GM23248 (cell line): ENCODE data around the gene SMYD3. TPM values are rescaled to one million over a fixed set of nuclear protein-coding genes. Genes with fewer than 3 reads are reported as not detected.

Experiments used
- DNase-seq: peaks from one replicate; pipeline ENCODE4 v3.0.0-alpha.2; 2015
- H2AFZ ChIP-seq: fragments of 200-600 bp; sonication (generic); 2 replicates; pipeline ENCODE4 v1.6.1; 2016; ENCODE audit warnings: antibody characterized with exemption
- H3F3A ChIP-seq: fragments of 200-600 bp; sonication (generic); 2 replicates; pipeline ENCODE4 v1.6.1; 2016; ENCODE audit warnings: mild to moderate bottlenecking, antibody characterized with exemption, mixed run types; ENCODE audit not compliant: insufficient read depth
- H3K27ac ChIP-seq: fragments of 200-600 bp; sonication (generic); 2 replicates; pipeline ENCODE4 v1.5.1; 2016; ENCODE audit warnings: mild to moderate bottlenecking
- H3K27me3 ChIP-seq: fragments of 200-600 bp; sonication (generic); replicated peaks from 2 replicates; pipeline ENCODE4 v1.6.1; 2016; ENCODE audit warnings: mild to moderate bottlenecking; ENCODE audit not compliant: insufficient read depth
- H3K36me3 ChIP-seq: fragments of 200-600 bp; sonication (generic); 2 replicates; pipeline ENCODE4 v1.6.1; 2016; ENCODE audit warnings: low read depth, mild to moderate bottlenecking
- H3K4me1 ChIP-seq: fragments of 200-600 bp; sonication (generic); 2 replicates; pipeline ENCODE4 v1.6.1; 2016; ENCODE audit warnings: mild to moderate bottlenecking; ENCODE audit not compliant: insufficient read depth
- H3K4me2 ChIP-seq: fragments of 200-600 bp; sonication (generic); one replicate; pipeline ENCODE4 v1.6.1; 2016; ENCODE audit warnings: mild to moderate bottlenecking; ENCODE audit not compliant: unreplicated experiment
- H3K4me3 ChIP-seq: fragments of 200-600 bp; sonication (generic); 2 replicates; pipeline ENCODE4 v1.5.1; 2016; ENCODE audit warnings: mild to moderate bottlenecking
- H3K79me2 ChIP-seq: fragments of 200-600 bp; sonication (generic); 2 replicates; pipeline ENCODE4 v1.6.1; 2016; ENCODE audit warnings: mild to moderate bottlenecking; ENCODE audit not compliant: insufficient read depth
- H3K9ac ChIP-seq: fragments of 200-600 bp; sonication (generic); 2 replicates; pipeline ENCODE4 v1.6.1; 2016; ENCODE audit warnings: mild to moderate bottlenecking
- H3K9me2 ChIP-seq: fragments of 200-600 bp; sonication (generic); 2 replicates; pipeline ENCODE4 v1.6.1; 2016; ENCODE audit warnings: mixed run types, mild to moderate bottlenecking, moderate library complexity; ENCODE audit not compliant: insufficient read depth
- H3K9me3 ChIP-seq: fragments of 200-600 bp; sonication (generic); one replicate; pipeline ENCODE4 v1.6.1; 2017; ENCODE audit warnings: low read depth
- H4K20me1 ChIP-seq: fragments of 200-600 bp; sonication (generic); 2 replicates; pipeline ENCODE4 v1.6.0; 2016; ENCODE audit not compliant: insufficient read depth
- EZH2 ChIP-seq: fragments of 200-600 bp; sonication (generic); IDR thresholded peaks from 2 replicates; pipeline ENCODE4 v1.6.1; 2018; ENCODE audit warnings: antibody characterized with exemption, mild to moderate bottlenecking; ENCODE audit not compliant: insufficient read depth, poor library complexity, severe bottlenecking
- EZH2phosphoT487 ChIP-seq: fragments of 200-600 bp; sonication (generic); IDR thresholded peaks from 2 replicates; pipeline ENCODE4 v1.6.1; 2018; ENCODE audit warnings: antibody characterized with exemption, moderate library complexity, mild to moderate bottlenecking, low read depth; ENCODE audit not compliant: insufficient read depth
- WGBS, 2 experiments: methylation state at CpG; one replicate each; pipeline ENCODE4 v1.1.6; 2015 to 2017; ENCODE audit warnings: low lambda C conversion rate in 2 of 2, low coverage in 1 of 2; ENCODE audit errors: missing lambda C conversion rate in 2 of 2; 5-methylcytosine and 5-hydroxymethylcytosine counted together
- in situ Hi-C: fragments of 300-500 bp; cut with MboI; formaldehyde crosslinking; loops from 2 replicates; pipeline ENCODE4 v1.15.0; 2020
- polyA plus RNA-seq: library from polyadenylated mRNA; unstranded; fragments of >200 nt; fragmentation: Nextera tagmentation; extraction: Ambion mirVana; gene quantifications from 2 replicates; pipeline ENCODE4 v1.2.1, GENCODE V29; 2016
- total RNA-seq: library from RNA; depleted of rRNA; stranded (reverse); fragments of >200 nt; shearing (Covaris generic); gene quantifications from 2 replicates; pipeline ENCODE4 v1.2.3, GENCODE V29; 2014

The SMYD3 gene
- total and polyA plus RNA-seq, 2 experiments from 2014 or later, result 32.1 to 44.8 TPM

- Histone ChIP-seq H3K9me2 (no peaks in the 10 kb centered on the region), H3K9me3 (no peaks in the 10 kb centered on the region), H3K36me3 (no peaks in the 10 kb centered on the region), H3K4me2 (no peak overlapping the region), H2AFZ (no peak overlapping the region), H3F3A (no peaks in the 10 kb centered on the region), H3K79me2 (no peaks in the 10 kb centered on the region), H4K20me1 (no peaks in the 10 kb centered on the region), H3K4me1 (no peaks in the 10 kb centered on the region), H3K9ac (no peak overlapping the region), H3K4me3 (no peak overlapping the region), H3K27ac (no peak overlapping the region), H3K27me3 (no peaks in the 10 kb centered on the region)
- in situ Hi-C loops, result no loop called here
- DNase-seq, result no peak
- 96 to 97% methylated on average over 7 of the region's 7 CpGs for WGBS, 2 experiments
- TF ChIP-seq EZH2phosphoT487 (no peak), EZH2 (no peak)
Observed at GRCh38 chr1:245934409-245934808, 572.7 kb downstream of the SMYD3 start.

- no peak for DNase-seq
- Histone ChIP-seq H3K9me2 (no peaks in the 10 kb centered on the region), H2AFZ (no peak overlapping the region), H3K27ac (no peak overlapping the region), H3K27me3 (no peaks in the 10 kb centered on the region), H3K79me2 (no peaks in the 10 kb centered on the region), H3K4me2 (no peak overlapping the region), H3F3A (no peaks in the 10 kb centered on the region), H3K36me3 (no peaks in the 10 kb centered on the region), H3K4me1 (no peaks in the 10 kb centered on the region), H3K9ac (no peak overlapping the region), H4K20me1 (no peaks in the 10 kb centered on the region), H3K4me3 (no peak overlapping the region), H3K9me3 (no peaks in the 10 kb centered on the region)
- in situ Hi-C loops, result no loop called here
- WGBS, 2 experiments, result 46 to 48% methylated on average over 2 of the region's 2 CpGs
- TF ChIP-seq EZH2 (no peak), EZH2phosphoT487 (no peak)
Observed at GRCh38 chr1:245933431-245934045, 573.5 kb downstream of the SMYD3 start.

- no peak overlapping the region for H3K4me3 ChIP-seq
- no peaks in the 10 kb centered on the region for H3K9me2 ChIP-seq
- WGBS, 2 experiments, result 95 to 96% methylated on average over 8 of the region's 8 CpGs
Observed at GRCh38 chr1:245932302-245932972, 574.6 kb downstream of the SMYD3 start.

GRCh38 chr1:245931450-245931849, 575.6 kb downstream of the SMYD3 start:
- no peak for DNase-seq
- no peaks in the 10 kb centered on the region for H3K36me3 ChIP-seq
- no peaks in the 10 kb centered on the region for H3F3A ChIP-seq
- 88 to 92% methylated on average over 3 of the region's 3 CpGs for WGBS, 2 experiments
- no peaks in the 10 kb centered on the region for H3K27me3 ChIP-seq
- no peaks in the 10 kb centered on the region for H3K9me3 ChIP-seq
- H3K27ac ChIP-seq, result no peak overlapping the region
- no peaks in the 10 kb centered on the region for H3K79me2 ChIP-seq
- in situ Hi-C loops, result no loop called here
- H2AFZ ChIP-seq, result no peak overlapping the region
- H3K9ac ChIP-seq, result no peak overlapping the region
- TF ChIP-seq EZH2phosphoT487, result no peak
- TF ChIP-seq EZH2, result no peak
- H3K4me2 ChIP-seq, result no peak overlapping the region
- no peak overlapping the region for H3K4me3 ChIP-seq
- no peaks in the 10 kb centered on the region for H3K9me2 ChIP-seq
- H4K20me1 ChIP-seq, result no peaks in the 10 kb centered on the region
- no peaks in the 10 kb centered on the region for H3K4me1 ChIP-seq

More at GRCh38 chr1:245932302-245932972, 574.6 kb downstream of the SMYD3 start:
- H3K36me3 ChIP-seq, result no peaks in the 10 kb centered on the region
- no peaks in the 10 kb centered on the region for H3K4me1 ChIP-seq
- H3K9ac ChIP-seq, result no peak overlapping the region
- H3K9me3 ChIP-seq, result no peaks in the 10 kb centered on the region
- TF ChIP-seq EZH2 (no peak), EZH2phosphoT487 (no peak)
- in situ Hi-C loops, result no loop called here
- H4K20me1 ChIP-seq, result no peaks in the 10 kb centered on the region
- H3K79me2 ChIP-seq, result no peaks in the 10 kb centered on the region
- H3K27me3 ChIP-seq, result no peaks in the 10 kb centered on the region
- no peak for DNase-seq
- no peaks in the 10 kb centered on the region for H3F3A ChIP-seq
- no peak overlapping the region for H3K4me2 ChIP-seq
- no peak overlapping the region for H2AFZ ChIP-seq
- H3K27ac ChIP-seq, result no peak overlapping the region
